Stimulated activated memory B cell treated with anti-CD40 and anti-IgM and Interleukin-4, amounts not matched to agents 10 μg/mL and 1 μg/mL and 100 μg/mL, for 72 hours (primary cell): ENCODE results near the gene SULT1A2.
"Not testable (repeated sequence)": the region's sequence is repeated elsewhere in the genome, so short reads cannot be mapped to it uniquely, and the experiment has no call there.

Experiments
- ATAC-seq: fragments of 150-1000 bp; cut with Tn5 transposase; 2 replicates; pipeline ENCODE4 v1.10.0; 2021
- H3K27ac Mint-ChIP-seq: one replicate; pipeline ENCODE4 v1.8.0; 2022; ENCODE audit warnings: mild to moderate bottlenecking, mixed read lengths
- H3K27me3 Mint-ChIP-seq: one replicate; pipeline ENCODE4 v1.8.0; 2022; ENCODE audit warnings: mixed read lengths
- H3K36me3 Mint-ChIP-seq: one replicate; pipeline ENCODE4 v1.8.0; 2022; ENCODE audit warnings: mixed read lengths
- H3K4me1 Mint-ChIP-seq: one replicate; pipeline ENCODE4 v1.8.0; 2022; ENCODE audit warnings: mixed read lengths
- H3K4me3 Mint-ChIP-seq: one replicate; pipeline ENCODE4 v1.8.0; 2022; ENCODE audit warnings: mild to moderate bottlenecking, moderate library complexity, mixed read lengths
- H3K9me3 Mint-ChIP-seq: one replicate; pipeline ENCODE4 v1.8.0; 2022; ENCODE audit warnings: mixed read lengths

SULT1A2 gene

DNA sequence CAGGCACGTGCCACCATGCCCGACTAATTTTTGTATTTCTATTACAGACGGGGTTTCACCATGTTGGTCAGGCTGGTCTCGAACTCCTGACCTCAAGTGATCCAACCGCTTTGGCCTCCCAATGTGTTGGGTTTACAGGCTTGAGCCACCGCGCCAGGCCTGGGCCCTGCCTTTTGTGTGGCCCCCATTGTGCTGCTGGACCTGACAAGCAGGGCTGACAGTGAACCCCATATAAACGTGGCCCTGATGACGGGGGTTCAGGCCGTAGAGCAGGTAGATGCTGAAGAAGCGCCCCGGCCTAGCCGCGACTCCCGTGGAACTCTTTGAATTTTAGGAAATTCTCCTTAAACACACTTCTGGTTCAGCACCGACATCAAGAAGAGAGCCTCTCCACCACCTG, 17.7 kb upstream of the SULT1A2 start:
- not testable (repeated sequence) for H3K4me3 Mint-ChIP-seq, H3K27ac Mint-ChIP-seq

DNA sequence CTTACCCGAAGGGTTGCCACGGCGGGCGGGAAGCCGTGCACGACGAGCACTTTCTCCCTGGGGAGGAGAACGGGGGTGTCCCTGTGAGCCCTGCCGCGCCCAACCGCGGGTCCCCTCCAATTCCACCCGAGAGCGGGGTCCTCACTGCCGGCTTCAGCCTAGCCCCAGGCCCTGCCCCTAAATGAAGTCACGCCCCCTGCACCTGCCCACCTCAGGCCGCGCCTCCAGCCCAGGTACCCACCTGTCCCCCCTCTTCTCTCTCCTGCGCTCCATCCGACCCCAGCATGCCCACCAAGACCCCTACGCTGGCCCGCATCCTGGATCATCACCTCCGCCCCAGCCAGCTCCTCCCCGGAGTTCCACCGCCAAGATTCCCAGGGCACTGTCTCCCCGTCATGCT, 17.1 kb upstream of the SULT1A2 start:
- H3K9me3 Mint-ChIP-seq, H3K4me3 Mint-ChIP-seq, H3K27ac Mint-ChIP-seq, H3K27me3 Mint-ChIP-seq, H3K36me3 Mint-ChIP-seq: not testable (repeated sequence)
- H3K4me1 Mint-ChIP-seq: peaks cover 24% of the 10 kb centered on the region
- peak; percentile 18 for ATAC-seq

More for the DNA sequence above, 17.7 kb upstream of the SULT1A2 start:
- not testable (repeated sequence) for ATAC-seq, H3K36me3 Mint-ChIP-seq, H3K27me3 Mint-ChIP-seq, H3K9me3 Mint-ChIP-seq
- H3K4me1 Mint-ChIP-seq: peaks cover 19% of the 10 kb centered on the region

DNA sequence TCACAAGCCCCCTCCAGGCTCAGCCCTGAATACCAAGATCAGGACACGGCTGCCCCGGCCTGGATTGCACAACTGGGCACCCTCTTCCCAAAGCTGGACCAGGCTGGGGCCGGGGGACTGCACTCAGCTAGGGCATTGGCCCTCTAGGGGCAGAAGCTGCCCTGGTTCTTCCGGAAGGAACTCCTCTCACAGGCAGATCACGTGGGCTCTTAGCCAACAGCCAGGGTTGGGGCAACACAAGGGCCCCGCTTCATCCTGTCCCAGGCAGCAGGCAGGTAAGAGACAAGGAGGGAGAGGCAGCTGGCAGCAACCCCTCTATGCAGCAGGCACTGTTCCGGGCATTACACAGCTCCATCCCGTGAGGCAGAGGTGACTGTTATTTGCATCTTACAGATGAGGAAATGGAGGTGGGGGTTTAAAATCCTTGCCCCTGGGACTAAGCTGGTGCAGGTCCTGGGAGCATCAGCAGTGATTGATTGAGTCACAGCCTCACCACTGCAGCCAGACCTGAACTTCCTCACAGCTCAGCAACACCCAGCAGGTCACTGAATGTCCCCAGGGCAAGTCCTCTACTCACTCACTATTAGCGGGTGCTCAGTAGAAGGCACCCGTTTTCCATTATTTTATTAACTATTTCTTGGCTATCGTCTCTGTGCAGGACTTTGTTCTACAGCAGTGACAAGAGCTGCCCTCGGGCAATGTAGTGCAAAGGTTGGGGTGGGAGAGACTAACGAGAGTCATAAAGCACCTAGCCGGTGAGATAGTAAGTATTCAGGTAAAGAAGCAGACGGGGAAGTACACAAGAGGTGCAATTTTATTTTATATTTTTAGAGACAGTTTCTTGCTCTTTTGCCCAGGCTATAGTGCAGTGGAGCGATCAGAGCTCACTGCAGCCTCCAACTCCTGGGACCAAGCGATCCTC, 15.8 kb upstream of the SULT1A2 start:
- H3K4me3 Mint-ChIP-seq, H3K9me3 Mint-ChIP-seq, H3K27me3 Mint-ChIP-seq, H3K27ac Mint-ChIP-seq, H3K36me3 Mint-ChIP-seq: not testable (repeated sequence)
- H3K4me1 Mint-ChIP-seq: peaks cover 18% of the 10 kb centered on the region
- ATAC-seq: peak; percentile 90

DNA sequence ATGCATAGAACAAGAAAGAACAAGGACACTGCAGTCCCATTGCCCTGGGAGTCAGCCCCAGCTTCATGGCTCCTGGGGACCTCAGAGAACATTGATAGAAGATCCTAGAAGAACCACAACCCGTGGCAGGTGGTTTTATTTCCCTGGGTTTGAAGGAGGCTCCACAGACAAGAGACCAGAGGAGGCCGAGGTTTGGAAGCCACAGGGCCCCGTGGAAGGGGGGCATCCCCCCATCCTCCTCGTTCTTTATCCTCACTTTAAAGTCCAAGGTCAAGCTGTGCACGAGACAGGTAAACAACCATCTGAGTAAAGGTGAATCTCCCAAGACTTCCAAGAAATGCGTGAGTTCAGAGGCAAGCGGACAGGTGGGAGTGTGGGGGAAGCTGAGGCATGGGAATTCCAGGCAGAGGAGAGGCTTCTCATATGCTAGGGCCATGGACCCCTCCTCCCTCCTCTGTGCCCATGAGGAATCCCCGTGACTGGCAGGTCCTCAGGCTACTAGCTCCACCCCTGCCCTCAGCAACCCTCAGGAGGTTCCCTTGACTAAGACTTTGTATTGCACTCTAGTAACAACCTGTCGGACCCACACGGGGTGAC, 13.8 kb upstream of the SULT1A2 start:
- ATAC-seq: no peak
- peak overlapping the region; percentile 72 for H3K27ac Mint-ChIP-seq
- peaks cover 9% of the 10 kb centered on the region for H3K4me1 Mint-ChIP-seq
- no peaks in the 10 kb centered on the region for H3K9me3 Mint-ChIP-seq
- no peaks in the 10 kb centered on the region for H3K27me3 Mint-ChIP-seq
- H3K36me3 Mint-ChIP-seq: no peaks in the 10 kb centered on the region
- H3K4me3 Mint-ChIP-seq: no peak overlapping the region

DNA sequence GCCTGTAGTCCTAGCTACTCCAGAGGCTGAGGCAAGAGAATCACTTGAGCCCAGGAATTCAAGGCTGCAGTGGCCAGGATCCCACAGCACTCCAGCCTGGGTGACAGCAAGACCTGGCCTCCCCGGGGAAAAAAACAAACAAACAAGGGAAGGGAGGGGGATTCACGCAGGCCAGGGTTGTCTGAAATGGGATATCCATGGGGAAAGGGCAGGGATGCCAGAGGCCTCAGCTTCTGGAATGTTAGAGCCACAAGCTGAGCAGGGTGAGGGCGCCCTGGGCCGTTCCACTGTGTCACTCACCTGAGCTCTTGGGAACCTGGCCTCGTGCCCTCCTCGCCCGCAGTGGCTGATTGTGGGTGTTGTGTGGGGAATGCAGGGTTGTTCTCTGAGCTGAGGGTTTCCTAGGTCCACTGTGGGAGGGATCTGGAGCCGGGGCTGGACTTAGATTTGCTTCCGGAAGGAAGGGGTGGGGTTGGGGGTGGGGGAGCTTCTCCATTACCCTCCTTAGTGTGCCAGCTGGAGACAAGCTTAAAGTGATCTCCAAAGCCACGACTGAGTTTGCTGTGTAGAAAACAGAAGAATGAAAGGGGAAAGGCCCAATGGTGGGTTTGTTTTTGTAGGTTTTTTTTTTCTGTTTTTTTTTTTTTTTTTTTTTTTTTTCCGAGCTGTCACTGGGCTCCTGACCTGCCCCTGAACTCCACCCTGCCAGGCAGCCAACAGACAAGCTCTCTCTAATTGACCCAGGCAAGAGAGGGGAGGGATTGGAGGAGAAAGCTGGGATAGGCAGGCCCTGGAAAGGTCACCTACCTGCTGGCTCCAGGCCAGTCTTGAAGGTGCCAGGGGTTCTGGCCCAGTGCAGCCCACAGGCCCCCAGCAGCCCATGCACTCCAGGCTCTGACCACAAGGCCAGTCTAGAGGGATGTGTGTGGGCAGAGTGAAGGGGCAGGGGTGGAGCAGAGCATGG, 13.1 kb upstream of the SULT1A2 start, which contains the start of gene SULT1A1:
Gene SULT1A1, minus strand, starts transcription at position 414 of the 964 bp plus-strand sequence. CDS start 1,189 bp downstream, outside the sequence.
- ATAC-seq: no peak
- Mint-ChIP-seq H3K27ac (peak within 1 kb of the TSS; percentile 72), H3K27me3 (no peaks in the 10 kb centered on the region), H3K4me1 (peaks cover 5% of the 10 kb centered on the region), H3K9me3 (no peaks in the 10 kb centered on the region), H3K4me3 (no peak within 1 kb of the TSS), H3K36me3 (no peaks in the 10 kb centered on the region)

DNA sequence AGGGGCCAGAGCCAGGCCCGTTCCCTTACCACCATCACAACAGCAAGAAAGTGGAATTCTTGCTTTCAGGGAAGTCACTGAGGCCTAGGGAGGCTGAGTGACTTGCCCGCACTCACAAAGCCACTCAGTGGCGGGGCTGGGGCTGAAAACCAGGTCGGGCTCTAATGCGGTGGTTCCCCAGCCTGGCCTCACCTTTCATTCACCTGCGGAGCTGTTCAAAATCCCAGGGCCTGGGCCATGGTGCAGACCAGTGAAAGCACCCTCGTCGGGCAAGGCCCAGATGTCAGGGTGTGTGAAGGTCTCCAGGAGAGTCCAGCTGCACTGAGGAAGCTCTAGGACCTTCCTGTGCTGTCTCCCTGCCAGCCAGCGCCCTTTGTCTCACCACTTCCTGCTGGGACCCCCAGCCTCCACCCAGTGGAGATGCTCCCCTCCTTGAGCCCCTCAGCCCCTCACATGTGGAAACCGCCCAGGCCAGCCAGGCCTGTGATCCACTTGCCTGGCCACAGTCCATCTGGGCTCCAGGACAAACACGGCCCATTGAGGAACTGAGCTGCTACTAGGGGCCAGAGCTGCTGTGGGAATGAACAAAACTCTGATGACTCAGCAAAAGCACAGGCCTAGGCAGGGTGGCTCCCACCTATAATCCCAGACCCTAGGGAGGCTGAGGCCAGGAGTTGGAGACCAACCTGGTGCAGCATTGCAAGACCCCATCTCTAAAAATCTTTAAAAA, 12.2 kb upstream of the SULT1A2 start:
- not testable (repeated sequence) for H3K4me1 Mint-ChIP-seq, H3K9me3 Mint-ChIP-seq, H3K27me3 Mint-ChIP-seq, H3K36me3 Mint-ChIP-seq, ATAC-seq, H3K27ac Mint-ChIP-seq, H3K4me3 Mint-ChIP-seq

DNA sequence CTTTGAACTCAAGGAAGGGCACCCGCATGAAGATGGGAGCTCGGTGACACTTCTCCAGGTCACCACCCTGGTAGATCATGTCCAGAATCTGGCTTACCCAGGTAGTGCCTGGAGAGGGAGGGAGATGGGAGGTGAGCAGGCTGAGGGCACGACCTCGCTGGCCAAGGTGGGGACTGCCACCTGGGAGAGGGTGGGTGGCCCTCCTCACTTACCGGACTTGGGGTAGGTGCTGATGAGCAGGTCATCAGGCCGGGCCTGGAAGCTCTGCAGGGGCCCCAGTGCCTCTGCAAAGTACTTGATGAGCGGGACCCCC, 11.6 kb upstream of the SULT1A2 start:
- H3K36me3 Mint-ChIP-seq, H3K27me3 Mint-ChIP-seq, H3K4me1 Mint-ChIP-seq, ATAC-seq, H3K27ac Mint-ChIP-seq, H3K4me3 Mint-ChIP-seq, H3K9me3 Mint-ChIP-seq: not testable (repeated sequence)

DNA sequence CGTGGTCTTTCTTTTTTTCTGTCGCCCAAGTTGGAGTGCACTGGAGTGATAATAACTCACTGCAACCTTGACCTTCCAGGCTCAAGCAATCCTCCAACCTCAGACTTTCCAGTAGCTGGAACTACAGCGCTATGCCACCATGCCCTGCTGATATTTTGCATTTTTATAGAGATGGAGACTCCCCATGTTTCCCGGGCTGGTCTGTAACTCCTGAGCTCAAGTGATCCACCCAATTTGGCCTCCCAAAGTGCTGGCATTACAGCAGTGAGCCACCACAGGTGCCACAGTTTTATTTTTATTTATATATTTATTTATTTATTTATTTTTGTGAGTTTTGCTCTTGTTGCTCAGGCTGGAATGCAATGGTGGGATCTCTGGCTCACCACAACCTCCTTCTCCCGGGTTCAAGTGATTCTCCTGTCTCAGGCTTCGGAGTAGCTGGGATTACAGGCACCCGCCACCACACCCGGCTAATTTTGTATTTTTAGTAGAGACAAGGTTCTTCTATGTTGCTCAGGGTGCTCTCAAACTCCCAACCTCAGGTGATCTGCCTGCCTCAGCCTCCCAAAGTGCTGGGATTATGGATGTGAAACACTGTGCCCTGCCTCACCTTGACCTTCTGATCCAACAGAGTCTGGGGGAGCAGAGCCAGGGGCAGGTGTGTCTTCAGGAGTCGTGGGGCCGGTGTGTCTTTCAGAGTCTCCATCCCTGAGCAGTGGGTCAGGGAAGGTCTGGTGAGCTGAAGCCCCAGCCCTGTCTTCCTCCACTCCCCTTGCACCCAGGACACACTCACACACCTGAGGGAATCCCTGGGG, 11.0 kb upstream of the SULT1A2 start:
- H3K4me1 Mint-ChIP-seq, H3K36me3 Mint-ChIP-seq, H3K4me3 Mint-ChIP-seq, H3K27me3 Mint-ChIP-seq, ATAC-seq, H3K9me3 Mint-ChIP-seq, H3K27ac Mint-ChIP-seq: not testable (repeated sequence)

DNA sequence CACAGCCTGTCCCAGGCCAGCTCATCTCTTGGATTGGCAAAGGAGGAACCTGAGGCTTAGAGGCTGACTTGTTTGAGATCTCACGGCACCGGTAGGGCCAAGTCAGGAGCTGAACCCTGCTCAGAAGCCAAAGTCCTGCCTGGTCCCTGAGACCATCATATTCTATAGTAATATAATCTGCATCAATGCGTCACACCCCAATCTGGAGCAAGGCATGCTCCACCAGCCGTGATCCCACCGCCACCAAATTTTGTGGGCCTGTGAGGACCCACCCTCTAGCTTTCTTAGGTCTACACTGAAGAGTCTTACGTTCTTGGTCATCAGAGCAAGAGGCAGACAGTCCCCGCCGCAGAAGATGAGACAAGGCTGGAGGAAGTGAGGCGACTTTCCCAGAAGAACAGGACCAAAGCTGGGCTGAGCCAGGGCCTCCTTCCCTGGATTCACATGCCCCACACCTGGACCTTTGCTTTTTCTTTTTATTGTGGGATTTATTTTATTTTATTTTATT, 10.3 kb upstream of the SULT1A2 start:
- H3K27ac Mint-ChIP-seq: no peak overlapping the region
- H3K4me3 Mint-ChIP-seq: no peak overlapping the region
- H3K9me3 Mint-ChIP-seq: no peaks in the 10 kb centered on the region

DNA sequence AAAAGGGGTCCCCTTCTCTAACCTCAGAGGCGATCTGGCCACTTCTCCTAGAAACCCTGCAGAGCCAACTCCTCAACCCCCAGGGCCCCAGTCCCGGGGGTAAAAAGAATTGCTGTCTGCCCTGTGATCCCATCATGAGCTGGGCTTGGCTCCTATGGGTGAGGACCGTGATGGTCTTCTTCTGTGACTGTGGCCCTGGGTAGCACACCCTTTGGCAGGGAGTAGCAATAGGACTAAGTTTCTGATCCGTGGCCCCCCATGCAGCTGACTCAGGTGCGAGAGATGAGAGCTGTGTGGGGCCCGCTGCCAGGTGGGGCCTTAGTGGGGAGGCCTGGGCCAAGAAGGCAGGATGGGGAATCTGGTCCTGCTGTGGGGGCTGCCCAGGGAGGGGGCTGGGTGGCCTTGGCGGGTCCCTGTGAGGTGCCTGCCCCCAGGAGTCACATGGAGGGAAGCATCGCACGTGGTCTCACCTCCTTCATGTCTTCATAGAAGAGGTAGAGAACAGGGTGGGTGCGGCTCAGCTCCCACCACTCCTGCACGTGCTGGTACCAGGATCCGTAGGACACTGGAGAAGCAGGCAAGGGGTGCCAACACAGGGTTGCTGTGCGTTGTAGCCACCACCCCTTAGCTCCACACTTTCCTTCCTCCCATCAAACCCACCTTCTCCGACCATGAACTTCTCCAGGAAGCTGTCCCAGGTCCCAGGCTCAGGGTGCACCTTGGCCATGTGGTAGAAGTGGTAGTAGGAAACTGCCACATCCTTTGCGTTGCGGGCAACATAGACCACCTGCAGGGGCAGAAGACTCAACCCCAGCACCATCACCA, 9.7 kb upstream of the SULT1A2 start:
- no peaks in the 10 kb centered on the region for H3K9me3 Mint-ChIP-seq
- no peak overlapping the region for H3K27ac Mint-ChIP-seq
- no peak overlapping the region for H3K4me3 Mint-ChIP-seq
- no peaks in the 10 kb centered on the region for H3K36me3 Mint-ChIP-seq
- no peaks in the 10 kb centered on the region for H3K27me3 Mint-ChIP-seq
- ATAC-seq: no peak
- H3K4me1 Mint-ChIP-seq: peaks cover 5% of the 10 kb centered on the region

More for the DNA sequence above, 10.3 kb upstream of the SULT1A2 start:
- H3K4me1 Mint-ChIP-seq: peaks cover 5% of the 10 kb centered on the region
- H3K36me3 Mint-ChIP-seq: no peaks in the 10 kb centered on the region
- ATAC-seq: no peak
- H3K27me3 Mint-ChIP-seq: no peaks in the 10 kb centered on the region

DNA sequence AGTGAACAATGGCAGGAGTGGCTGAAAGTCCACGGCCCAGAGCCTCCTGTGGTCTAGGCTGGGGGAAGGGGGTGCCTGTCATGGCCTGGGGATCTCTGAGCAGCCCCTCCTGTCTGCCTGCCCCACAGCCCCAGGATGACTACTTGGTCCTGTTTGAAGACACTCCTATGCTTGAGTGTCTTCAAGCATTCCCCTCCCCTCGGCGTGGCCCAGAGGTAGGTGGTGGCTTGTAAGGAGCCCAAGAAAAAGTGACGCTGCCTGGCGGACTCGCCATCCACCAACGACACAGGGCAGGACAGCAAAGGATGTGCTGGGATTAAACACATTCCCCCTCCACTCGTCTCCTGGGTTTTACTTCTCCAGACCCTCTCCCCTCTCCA, 7.3 kb upstream of the SULT1A2 start:
- H3K4me3 Mint-ChIP-seq: no peak overlapping the region
- H3K4me1 Mint-ChIP-seq: peaks cover under 1% of the 10 kb centered on the region

DNA sequence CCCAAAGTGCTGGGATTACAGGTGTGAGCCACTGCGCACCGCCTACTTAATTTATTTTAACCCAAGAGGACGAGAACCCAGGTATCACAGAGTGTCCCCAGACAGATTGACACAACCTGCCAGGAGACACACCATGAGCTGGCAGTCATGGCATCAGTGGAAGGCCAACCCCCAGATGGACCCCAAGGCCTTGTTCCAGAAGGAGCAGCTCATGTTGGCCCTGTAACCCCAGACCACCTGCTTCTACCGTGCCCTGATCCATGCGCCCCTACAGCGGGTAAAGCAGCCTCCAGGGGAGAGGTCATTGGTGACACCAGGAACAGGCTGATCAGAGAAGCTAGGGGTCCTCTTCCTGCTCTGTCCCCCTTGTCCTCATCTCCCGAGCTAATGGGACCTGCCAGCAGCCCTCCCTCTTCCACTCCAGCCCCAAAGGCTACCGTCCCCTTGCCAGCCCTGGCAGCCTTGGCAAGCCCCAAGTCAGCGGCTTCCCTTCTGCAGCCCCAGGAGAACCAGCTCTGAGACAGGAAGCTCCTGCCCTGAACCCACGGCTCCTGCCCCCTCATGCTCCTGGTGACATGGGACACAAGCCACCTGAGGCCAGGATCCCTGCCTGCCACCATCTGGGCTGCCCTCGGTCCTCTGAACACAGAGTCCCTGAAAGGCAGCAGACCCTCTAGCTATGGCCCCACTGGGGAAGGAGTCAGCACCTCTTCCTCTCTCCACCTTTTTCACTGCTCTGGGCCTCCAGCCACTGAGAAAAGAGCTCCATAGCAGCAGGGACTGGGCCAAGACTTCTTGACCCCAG, 6.7 kb upstream of the SULT1A2 start:
- no peaks in the 10 kb centered on the region for H3K36me3 Mint-ChIP-seq
- H3K4me1 Mint-ChIP-seq: no peaks in the 10 kb centered on the region
- H3K4me3 Mint-ChIP-seq: no peak overlapping the region
- no peak overlapping the region for H3K27ac Mint-ChIP-seq
- no peaks in the 10 kb centered on the region for H3K27me3 Mint-ChIP-seq
- no peaks in the 10 kb centered on the region for H3K9me3 Mint-ChIP-seq
- no peak for ATAC-seq

More for the DNA sequence above, 7.3 kb upstream of the SULT1A2 start:
- no peaks in the 10 kb centered on the region for H3K36me3 Mint-ChIP-seq
- H3K9me3 Mint-ChIP-seq: no peaks in the 10 kb centered on the region
- H3K27me3 Mint-ChIP-seq: no peaks in the 10 kb centered on the region
- no peak for ATAC-seq
- H3K27ac Mint-ChIP-seq: no peak overlapping the region

DNA sequence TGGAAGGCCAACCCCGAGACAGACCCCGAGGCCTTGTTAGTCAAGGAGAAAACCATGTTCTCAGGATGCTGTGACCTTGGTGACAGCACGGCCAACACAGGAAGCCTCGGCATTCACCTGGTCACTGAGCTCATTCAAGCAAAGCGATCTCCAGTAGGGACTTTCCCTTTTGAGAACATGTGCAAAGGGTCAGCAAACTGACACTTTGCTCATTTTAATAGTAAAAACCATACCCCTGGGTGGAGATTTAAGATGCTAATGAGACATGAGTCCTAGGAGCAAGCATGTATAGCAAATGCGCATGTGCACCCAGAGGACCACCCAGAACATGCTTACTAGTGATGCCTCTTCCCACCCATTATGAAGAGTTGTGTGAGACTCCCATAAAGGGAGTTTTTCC, 5.7 kb upstream of the SULT1A2 start:
- no peak for ATAC-seq
- Mint-ChIP-seq H3K27ac (no peak overlapping the region), H3K4me1 (no peaks in the 10 kb centered on the region), H3K9me3 (no peaks in the 10 kb centered on the region), H3K36me3 (no peaks in the 10 kb centered on the region), H3K4me3 (no peak overlapping the region), H3K27me3 (peaks cover 2% of the 10 kb centered on the region)
